Activated effector memory CD4-positive, alpha-beta T cell treated with anti-CD3 and anti-CD28 coated beads, Interleukin-2, amount 50 U/mL, for 16 hours (primary cell): ENCODE measurements around the gene VSIG10L.

Source experiments
- DNase-seq: peaks from one replicate; pipeline ENCODE4 v3.0.0-alpha.2; 2020

VSIG10L gene

GRCh38 chr19:51365211-51365964 lies 23.4 kb upstream of the VSIG10L start:
- DNase-seq, result no peak

- no peak for DNase-seq
Observed at GRCh38 chr19:51364200-51365106, 22.5 kb upstream of the VSIG10L start.

- no peak for DNase-seq
Observed at GRCh38 chr19:51361239-51361638, 19.3 kb upstream of the VSIG10L start.

- DNase-seq, result no peak
Observed at GRCh38 chr19:51359294-51359693, 17.4 kb upstream of the VSIG10L start.

DNA sequence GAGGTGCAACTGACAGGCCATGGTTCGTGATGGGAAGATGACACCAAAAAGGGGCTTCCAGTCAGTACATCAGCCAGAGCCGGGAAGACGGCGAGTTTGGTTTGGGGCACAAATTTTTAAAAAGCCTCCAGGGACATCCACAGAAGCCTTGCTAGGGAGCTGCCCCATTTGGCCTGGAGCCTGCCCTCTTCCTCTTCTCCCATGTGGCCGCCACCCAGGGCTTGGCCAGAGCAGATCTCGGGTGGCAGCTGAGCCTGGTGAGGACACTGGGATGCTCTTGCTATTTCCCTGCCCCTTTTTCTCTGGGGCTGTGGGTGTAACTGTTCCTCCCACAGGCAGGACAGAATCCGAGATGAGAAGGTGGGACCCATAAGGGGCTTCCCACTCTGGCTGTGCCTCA lies 16.0 kb upstream of the VSIG10L start:
- no peak for DNase-seq

DNA sequence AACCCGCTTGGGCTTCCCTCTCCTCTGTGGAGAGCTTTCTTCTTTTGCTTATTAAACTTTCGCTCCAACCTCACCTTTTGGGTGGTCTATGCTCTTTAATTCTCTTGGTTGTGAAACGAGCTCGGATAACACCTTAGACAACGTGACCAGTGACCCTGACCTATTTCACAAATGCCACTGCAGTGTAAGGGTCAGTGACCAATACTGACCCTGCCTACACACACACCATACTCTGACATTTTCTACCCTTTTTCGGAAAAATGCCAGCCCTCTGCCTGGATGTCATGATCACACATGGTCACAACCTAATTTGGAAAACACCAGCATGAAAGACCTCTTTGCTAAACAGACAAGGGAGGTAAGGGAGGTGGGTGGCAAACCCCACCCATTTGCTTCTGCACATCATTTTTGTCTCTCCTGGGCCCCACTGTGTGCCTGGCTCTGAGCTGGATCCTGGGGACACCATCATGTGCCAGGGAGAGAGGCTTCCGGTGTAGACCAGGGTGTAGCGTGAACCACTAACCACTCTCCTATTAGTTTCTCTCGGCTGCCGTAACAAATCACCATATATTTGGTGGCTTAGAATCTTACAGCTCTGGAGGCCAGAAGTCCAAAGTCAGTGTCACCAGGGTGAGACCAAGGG lies 14.3 kb upstream of the VSIG10L start:
- DNase-seq, result no peak

GRCh38 chr19:51354742-51355148 lies 12.8 kb upstream of the VSIG10L start:
- DNase-seq, result peak; percentile 74

DNA sequence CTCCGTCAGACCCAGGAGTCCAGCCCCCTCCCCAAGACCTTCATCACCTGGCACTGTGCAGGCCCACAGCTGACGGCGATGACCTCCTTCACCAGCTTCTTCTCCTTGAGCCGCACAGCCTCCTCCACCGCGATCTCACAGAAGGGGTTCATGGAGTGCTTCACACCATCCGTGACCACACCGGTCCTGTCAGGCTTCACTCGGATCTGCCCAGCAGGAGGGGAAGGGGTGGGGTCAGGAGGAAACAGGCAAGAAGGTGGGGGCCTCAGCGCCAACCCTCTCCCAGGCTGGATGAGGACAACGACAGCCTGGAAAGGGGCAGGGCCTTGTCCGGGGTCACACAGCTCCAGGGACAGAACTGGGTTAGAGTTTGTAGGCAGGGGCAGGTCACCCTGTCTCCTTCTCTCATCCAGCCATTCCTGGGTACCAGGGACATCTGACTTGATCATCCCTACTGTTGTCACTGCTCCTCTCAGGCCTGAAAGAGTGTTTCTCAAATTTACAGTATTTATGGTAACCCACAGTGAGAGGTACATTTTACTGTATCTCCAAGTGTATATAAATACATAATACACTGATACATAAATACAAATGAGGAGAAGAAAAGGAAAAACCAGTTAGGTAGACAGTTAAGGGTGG lies 12.3 kb upstream of the VSIG10L start:
- DNase-seq, result no peak

- DNase-seq, result no peak
Observed at GRCh38 chr19:51352783-51353360, 10.9 kb upstream of the VSIG10L start.

DNA sequence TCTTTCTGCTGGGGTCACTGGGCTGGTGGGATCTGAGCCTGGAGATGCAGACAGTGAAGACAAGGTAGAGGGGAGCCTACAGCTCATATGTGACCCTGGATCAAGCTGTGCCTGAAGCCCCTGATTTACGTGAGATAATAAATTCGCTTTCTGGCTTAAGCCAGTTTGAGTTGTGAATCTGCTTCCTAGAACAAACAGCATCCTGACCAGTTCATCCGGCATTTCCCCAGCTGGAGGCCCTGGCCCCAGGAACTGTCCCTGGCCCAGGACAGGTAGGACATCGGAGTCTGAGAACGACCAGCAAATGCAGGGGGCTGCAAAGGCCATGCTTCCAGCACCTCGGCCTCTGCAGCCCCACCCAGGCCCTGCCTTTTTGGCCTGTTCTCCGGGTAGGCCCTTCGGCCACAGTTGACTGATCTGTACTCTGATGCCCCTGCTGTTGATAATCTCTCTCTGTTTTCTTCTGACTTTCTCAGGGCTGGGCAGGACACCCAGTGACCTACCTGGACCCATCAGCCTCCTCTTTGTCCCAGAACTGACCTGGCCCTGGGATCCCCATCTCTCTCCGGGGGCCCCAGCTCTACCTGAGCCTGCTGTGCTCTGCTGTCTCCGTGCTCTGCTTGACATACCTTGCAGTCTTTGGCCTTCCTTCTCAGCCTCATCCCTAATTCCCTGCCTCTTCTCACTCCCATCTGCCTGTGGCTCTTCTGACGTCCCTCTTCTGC lies 9.5 kb upstream of the VSIG10L start:
- no peak for DNase-seq

GRCh38 chr19:51347209-51347928 lies 5.4 kb upstream of the VSIG10L start:
- DNase-seq, result no peak

DNA sequence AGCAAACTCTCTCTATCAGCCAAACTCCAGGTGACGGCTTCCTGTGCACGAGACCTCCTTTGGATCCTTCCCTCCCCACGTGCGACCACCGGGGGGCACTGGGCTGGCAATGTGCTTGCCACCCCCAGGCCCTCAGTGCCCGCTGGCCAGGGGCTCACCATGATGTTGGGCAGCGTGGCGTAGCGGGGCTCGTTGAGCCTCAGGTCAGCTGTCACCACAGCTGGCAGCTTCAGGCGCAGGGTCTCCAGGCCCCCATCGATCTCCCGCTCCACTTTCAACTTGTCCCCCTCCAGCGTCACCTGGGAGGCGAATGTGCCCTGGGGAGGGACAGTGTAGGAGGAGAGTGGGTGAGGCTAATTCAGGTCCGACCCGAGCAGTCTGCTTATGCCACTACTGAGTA lies 4.8 kb upstream of the VSIG10L start:
- DNase-seq, result no peak

- no peak for DNase-seq
Observed at GRCh38 chr19:51345076-51345620, 3.2 kb upstream of the VSIG10L start.

- no peak for DNase-seq
Observed at GRCh38 chr19:51342631-51343569, 961 bp upstream of the VSIG10L start.

DNA sequence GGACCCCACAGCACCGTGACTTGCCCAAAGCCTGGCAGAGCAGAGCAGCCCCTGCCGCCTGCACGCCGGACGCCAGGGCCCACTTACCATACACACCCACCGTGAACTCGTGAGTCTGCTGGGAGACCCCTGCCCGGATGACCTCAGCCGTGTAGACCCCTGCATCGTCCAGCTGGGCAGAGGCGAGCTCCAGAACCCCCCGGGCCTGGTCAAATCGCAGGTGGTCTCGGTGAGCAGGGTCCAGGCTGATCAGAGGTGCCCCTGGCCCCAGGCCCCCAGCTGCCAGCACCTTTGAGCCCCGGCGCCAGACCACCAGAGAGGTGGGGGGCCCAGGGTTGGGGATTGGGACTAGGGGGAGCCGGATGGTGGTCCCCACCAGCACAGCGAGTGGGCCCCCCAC lies 873 bp downstream of the VSIG10L start:
- DNase-seq, result no peak

DNA sequence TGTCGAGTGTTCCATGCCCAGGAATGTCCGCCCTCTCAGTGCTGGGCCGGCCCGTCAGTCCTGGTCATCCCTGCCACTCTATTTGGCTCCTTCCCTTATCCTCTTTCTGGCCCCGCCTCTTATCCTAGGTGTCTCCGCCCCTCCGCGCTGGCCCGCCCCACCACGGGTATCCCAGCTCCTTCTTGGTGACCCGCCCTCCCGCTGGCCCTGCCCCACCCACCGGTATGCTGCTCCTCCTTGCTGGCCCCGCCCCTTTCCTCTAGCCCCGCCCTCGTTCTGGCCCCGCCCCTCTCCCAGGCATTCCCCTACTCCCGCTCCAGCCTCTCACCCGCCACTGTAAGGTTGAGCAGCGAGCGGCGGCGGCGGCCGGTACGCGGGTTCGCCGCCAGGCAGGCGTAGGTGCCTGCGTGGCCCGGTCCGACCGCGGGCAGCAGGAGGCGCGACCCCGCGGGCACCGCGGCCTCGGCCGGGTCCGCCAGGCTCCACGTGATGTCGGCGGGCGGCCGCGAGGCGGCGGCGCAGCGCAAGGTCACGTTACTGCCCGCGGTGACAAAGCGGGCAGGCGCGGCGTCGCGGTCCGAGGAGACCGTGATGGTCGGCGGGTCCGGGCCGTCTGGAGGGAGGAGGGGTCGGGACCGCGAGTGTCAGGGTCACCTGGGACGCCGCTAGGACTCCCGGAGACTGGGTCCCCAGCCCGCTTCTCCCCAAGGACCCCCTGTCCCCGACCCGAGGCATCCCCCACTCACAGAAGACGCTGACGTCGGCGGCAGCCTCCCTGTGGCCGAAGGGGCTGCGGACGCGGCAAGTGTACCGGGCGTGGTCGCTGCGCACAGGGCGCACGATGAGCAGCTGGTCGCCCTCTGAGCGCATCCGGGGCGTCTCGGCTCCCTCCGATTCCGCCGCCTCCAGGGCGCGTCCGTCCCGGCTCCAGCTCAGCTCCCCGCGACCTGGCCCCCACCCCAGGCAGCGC lies 2.0 kb downstream of the VSIG10L start:
- peak; percentile 95 for DNase-seq

- DNase-seq, result no peak
Observed at GRCh38 chr19:51339313-51339686, 2.6 kb downstream of the VSIG10L start.

DNA sequence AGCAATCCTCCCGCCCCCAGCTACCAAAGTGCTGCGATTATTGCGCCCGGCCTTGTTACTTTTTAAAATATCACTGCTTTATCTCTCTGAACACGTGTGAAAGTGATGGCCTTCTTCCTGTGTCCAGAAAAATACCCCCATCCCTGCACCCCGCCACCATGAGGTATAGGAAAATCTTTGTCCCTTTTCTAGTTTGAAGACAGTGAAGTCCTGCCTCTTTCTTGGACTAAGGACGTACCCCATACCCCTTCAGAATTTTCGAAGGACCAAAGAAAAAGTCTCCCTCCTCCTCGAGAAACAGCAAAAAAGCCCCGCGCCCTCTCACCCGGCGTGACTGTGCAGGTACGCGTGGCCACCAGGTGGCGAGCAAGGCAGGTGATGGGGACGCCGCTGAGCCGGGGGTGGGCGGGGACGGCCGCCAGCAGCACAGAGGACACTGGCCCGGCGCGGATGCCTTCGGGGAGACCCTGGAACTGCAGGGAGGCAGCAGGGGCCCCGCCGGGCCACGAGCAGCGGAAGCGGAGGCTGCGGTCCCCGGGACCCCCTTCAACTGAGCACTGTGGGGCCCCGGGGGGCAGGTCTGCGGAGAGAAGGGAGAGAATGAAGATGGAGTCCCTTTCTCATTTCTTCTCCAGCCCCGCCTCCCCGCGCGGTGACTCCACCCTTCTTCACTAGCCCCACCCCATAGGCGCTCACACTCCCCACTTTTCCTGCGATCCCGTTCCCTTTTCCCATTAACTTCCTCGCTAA lies 3.2 kb downstream of the VSIG10L start:
- DNase-seq, result peak; percentile 94
